Left forelimb (tissue), 1 donor: Measurements from ENCODE around the gene FGD6.
"Not testable (repeated sequence)": the region's sequence is repeated elsewhere in the genome, so short reads cannot be mapped to it uniquely, and the experiment has no call there.

Source experiments
- DNase-seq: peaks from one replicate; pipeline ENCODE4 v3.0.0-alpha.2; 2018; ENCODE audit warnings: low spot score

FGD6 gene

GRCh38 chr12:95126076-95126475 lies 91.2 kb downstream of the FGD6 start:
- DNase-seq, result no peak

- no peak for DNase-seq
These were observed 93.2 kb downstream of the FGD6 start for GRCh38 chr12:95124106-95124505.

DNA sequence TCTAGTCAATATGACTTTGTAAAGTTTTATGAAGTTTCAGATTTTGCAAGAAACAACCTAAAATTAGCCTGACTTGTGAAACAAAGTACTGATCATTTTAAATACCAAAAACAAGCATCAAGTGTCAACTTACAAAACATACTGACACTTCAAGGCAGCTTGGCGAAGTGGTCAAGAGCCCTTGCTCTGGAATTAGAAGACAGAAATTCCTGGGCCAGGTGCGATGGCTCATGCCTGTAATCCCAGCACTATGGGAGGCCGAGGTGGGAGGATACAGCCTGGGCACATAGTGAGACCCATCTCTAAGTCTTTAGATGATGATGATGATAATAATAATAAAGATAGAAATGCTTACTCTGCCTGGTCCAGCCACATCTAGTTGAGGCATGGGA lies 98.5 kb downstream of the FGD6 start:
- DNase-seq, result no peak

DNA sequence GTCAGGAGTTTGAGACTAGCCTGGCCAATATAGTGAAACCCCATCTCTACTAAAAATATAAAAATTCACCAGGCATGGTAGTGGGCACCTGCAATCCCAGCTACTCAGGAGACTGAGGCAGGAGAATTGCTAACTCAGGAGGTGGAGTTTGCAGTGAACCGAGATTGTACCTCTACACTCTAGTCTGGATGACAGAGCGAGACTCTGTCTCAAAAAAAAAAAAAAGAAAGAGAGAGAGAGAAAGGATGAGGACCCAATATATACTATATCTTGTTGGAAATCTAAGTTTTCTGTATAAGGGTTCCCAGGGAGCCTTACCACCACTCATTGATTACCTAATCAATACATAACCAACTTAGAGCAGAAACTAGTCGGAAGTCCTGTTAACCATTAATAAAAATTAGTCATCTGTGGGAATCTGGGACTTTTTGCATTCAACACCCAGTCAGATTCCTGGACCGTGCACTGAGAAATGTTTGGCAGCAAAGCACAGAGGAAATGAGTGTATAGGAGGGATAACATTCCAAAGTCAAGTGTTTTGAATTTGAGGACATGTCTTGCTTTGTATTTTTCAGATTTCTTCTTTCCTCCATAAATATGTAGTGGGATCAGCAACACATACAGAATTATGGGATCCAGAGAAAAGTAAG lies 99.0 kb downstream of the FGD6 start:
- no peak for DNase-seq

- no peak for DNase-seq
These were observed 100.1 kb downstream of the FGD6 start for GRCh38 chr12:95117178-95117599.

DNA sequence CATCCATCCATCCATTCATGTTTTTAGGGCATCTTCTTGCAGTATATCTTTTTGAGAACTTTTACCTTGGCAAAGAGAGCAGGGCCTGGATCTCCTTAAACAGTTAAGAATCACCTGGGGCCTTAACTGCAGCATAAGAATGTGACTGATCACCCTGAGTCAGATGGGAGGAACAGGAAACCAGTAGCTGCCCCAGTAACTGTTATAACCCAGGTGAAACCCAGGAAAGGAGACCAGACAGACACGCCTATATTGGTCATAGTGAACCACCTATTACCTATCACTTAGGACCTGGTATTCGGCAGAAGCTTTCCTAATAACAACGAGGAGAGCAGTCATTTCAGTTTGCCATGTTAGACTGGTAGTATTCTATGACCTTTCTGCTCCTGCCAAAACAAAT lies 100.5 kb downstream of the FGD6 start:
- DNase-seq, result no peak

DNA sequence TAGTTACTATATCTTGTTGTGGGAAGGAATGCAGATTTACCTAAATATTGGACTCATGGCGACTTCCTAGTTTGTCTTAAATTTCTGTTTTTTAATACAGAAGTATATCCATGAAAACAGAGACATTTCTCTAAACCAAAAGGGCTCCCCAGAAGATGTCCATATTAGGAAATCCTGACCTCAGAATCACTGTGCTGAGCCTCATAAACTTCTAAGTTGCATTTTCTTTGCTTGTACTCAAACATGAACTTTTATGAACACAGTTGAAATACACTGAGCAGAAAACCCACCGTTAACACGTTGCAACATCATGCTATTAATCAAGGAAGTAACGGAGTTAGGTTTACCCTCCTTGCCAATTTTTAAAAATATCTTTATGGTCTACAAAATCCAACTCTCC lies 100.9 kb downstream of the FGD6 start:
- no peak for DNase-seq

DNA sequence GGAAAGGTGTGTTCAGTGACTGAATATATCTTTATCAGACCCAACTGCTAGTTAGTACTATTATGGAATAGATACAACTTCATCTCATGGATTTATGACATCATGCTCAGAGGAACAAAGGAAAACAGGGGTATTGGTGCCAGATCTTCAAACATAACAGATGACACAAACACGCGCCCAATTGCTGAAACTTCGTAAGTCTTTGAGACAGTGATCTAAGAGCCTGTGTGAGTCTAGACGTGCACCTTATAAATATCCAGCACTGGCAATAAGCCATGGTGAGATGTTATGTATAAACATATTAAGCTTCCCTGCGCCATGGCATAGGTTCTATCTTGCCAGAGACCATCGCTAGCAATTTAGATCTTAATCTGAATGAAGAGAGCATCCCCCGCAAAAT lies 101.6 kb downstream of the FGD6 start:
- DNase-seq, result no peak

GRCh38 chr12:95114766-95115405 lies 102.4 kb downstream of the FGD6 start:
- no peak for DNase-seq

DNA sequence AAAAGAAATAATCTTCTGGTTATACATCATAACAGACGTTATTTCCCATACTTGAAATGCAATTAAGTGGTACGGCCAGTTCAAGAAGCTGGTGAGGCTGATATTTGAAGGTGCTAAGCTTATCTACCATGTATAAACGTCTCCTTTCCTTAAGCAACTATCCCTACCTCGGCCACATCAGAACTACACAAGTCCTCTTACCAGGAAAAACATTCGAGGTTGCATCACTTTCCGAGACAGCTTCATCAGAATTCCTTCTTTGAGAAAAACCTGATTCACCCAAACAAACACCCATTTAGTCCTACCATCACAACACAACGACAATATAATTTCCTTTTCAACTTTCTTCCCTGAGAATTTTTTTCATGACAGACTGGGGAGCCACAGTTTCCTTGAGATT lies 109.9 kb downstream of the FGD6 start:
- DNase-seq, result no peak

DNA sequence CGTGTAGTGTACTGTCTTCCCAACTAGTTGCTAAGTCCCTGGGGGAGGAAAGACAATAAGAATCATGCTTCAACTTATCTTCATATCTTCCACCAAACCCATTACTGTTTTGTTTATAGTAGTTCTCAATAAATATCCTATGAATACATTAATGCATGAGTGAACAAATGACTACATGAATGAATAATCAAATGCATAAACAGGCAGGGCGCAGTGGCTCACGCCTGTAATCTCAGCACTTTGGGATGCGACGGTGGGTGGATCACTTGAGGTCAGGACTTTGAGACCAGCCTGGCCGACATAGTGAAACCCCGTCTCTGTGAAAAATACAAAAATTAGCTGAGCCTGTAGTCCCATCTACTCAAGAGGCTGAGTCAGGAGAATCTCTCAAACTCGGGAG lies 111.7 kb downstream of the FGD6 start:
- no peak for DNase-seq

GRCh38 chr12:95104919-95105452 lies 112.3 kb downstream of the FGD6 start:
- no peak for DNase-seq

GRCh38 chr12:95102916-95103671 lies 114.2 kb downstream of the FGD6 start:
- no peak for DNase-seq

DNA sequence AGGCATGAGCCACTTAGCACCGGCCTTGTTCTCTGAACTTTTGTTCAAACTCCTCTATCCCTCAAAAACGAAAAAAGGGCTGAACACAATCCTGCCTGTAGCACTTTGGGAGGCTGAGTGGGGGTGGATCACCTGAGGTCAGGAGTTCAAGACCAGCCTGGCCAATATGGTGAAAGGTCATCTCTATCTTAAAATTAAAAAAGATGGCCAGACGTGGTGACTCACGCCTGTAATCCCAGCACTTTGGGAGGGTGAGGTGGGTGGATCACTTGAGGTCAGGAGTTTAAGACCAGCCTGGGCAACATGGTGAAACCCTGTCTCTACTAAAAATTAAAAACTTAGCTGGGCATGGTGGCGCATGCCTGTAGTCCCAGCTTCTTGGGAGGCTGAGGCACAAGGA lies 115.3 kb downstream of the FGD6 start:
- not testable (repeated sequence) for DNase-seq

DNA sequence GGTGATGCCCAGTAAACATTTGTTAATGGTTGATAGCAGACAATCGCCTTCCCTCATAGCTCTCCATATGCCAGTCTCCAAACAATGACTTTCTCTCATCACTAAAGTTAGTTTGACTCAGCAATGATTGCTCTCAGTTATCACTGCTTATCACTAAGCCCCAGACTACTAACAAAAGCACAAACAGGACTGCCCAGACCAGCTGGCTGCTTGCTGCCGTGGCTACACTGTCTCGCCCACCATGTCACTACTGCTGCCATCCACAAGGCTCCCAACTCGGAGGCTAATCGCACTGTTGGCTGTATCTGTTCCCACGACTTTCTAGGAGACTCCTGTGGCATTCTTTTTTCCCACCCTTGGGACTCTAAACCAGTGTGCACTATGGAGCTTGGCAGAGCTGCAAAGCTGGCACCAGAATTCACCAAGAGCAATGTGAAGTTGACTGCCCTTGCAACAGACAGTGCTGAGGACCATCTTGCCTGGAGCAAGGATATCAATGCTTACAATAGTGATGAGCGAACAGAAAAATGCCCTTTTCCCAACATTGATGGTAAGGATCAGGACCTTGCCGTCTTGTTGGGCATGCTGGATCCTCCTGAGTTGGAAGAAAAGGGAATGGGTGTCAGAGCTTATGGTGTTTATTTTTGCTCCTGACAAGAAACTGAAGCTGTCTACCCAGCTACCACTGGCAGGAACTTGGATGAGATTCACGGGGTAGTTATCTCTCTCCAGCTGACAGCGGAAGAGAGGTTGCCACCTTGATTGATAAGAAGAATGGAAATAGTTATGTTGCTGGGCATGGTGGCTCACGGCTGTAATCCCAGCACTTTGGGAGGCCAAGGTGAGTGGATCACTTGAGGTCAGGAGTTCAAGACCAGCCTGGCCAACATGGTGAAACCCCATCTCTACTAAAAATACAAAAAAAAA lies 116.7 kb downstream of the FGD6 start:
- no peak for DNase-seq

- DNase-seq, result no peak
These were observed 117.9 kb downstream of the FGD6 start for GRCh38 chr12:95099270-95099790.

DNA sequence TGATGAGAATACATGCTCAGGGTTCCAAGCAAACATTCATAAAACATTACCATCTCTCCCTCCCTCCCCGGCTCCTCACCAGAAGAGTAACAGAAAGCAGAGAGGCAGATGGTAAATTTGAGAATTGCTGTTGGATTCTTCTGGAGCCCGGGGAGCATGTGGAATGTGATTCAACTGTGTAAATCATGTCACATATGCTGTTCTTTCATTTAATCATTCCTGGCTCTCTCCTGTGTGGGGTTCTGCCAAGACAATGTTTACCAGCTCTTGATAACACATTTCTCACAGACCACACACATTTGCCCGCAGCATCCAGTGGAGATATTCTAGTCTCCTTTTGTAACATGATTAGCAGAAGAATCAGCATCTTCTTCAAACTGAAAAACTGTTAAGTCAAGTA lies 120.4 kb downstream of the FGD6 start:
- no peak for DNase-seq

DNA sequence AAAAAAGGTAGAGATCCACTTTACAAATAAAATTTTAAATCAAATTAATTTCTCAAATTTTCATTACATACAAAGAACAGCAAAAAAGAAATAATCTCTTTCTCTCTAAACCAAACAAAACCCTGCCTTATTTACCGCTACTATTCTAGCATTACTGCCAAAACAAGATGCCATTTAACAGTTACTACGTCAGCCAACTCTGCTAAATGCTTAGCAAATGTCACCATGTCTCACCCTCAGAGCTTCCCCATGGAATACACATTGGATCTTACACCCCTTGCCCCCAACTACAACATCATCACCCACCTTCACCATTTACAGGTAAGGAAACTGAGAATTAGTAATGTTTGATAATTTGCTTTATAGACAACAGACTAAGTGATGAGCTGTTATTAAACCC lies 120.9 kb downstream of the FGD6 start:
- no peak for DNase-seq

DNA sequence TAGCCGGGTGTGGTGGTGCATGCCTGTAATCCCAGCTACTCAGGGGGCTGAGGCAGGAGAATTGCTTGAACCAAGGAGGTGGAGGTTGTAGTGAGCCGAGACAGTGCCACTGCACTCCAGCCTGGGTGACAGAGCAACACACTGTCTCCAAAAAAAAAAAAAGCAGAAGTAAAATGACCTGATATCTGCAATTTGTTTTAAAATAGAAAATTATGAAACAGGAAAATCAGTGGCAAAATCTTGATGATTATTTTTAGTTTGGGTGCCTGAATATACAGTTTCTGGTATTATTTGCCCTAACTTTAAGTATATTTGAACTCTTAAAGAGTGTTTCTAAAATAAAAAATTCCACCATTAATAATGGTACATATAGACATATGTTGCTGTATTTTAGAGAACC lies 121.4 kb downstream of the FGD6 start:
- DNase-seq, result not testable (repeated sequence)

DNA sequence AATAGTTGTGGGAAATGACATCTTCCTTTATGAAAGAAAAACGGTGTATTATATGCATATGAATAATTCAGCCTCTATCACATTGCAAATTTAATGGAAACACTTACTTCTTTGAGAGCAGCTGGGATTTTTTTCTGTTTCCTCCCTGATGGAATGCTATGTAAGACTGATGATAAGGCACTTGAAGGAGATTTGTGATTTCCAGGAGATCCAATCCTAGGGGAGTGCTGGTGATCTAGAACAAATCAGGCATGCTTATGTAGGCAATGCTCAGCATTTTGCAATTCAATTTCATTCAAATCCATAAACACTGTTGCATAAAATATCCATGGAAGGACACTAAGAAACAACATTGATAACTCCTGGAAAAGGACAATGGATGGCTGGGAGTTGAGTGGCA lies 127.8 kb downstream of the FGD6 start:
- DNase-seq, result no peak

- no peak for DNase-seq
These were observed 128.9 kb downstream of the FGD6 start for GRCh38 chr12:95088379-95088778.

GRCh38 chr12:95085612-95086011 lies 131.7 kb downstream of the FGD6 start:
- no peak for DNase-seq
